ENCODE measurements around the gene GABARAPL1. TPM values are rescaled to one million over a fixed set of nuclear protein-coding genes. Genes with fewer than 3 reads are reported as not detected.

Gene GABARAPL1
- total and polyA plus RNA-seq, 5 donors from 2014 or later, result 19.4 to 170 (median 19.8) TPM

DNA sequence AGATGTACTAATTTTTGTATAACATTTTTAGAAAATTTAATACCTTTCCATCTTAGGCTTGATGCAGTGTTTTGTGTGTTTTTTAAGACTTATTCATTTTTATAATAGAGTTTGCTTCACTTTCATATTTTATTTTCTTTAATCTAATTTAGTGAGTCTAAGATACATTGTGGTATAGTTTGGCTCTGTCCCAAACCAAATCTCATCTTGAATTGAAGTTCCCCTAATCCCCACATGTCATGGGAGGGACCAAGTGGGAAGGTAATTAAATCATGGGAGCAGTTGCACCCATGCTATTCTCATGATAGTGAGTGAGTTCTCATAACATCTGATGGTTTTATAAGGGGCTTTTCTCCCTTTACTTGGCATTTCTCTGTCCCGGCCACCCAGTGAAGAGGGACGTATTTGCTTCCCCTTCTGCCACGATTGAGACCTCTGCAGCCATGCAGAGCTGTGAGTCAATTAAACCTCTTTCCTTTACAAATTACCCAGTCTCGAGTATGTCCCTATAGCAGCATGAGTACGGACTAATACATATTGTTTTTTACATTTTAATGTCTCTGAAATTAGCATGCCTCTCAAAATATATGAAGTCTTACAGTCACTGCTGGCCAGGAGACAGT, 34.9 kb downstream of the GABARAPL1 start:
- Mint-ChIP-seq H3K27me3 (peaks cover 36% of the 10 kb centered on the region), H3K4me1 (peaks cover 0 to 8% (median 6%) of the 10 kb centered on the region in 4 donors), H3K27ac (no peak overlapping the region), H3K4me3 (no peak overlapping the region), H3K9me3 (no peaks in the 10 kb centered on the region), H3K36me3 (no peaks in the 10 kb centered on the region)
- Histone ChIP-seq H3K27ac (ENCODE audit: insufficient read depth, low read length, poor library complexity, severe bottlenecking) (no peak overlapping the region), H3K36me3 (ENCODE audit: control insufficient read depth, insufficient read depth, low read length) (no peaks in the 10 kb centered on the region), H3K27me3 (ENCODE audit: control insufficient read depth, insufficient read depth, low read length) (peaks cover 2% of the 10 kb centered on the region), H3K9me3 (ENCODE audit: control insufficient read depth in 2 of 2, low read length in 2 of 2) (no peaks in the 10 kb centered on the region), H3K4me1 (ENCODE audit: control insufficient read depth, insufficient read depth, low read length, poor library complexity, severe bottlenecking) (peaks cover 5% of the 10 kb centered on the region), H3K4me3 (ENCODE audit: low read depth, low read length) (no peak overlapping the region)
- ATAC-seq (ENCODE audit: low read depth in 2 of 2) (no peak), DNase-seq (no peak)

GRCh38 chr12:10249690-10250455, 37.2 kb downstream of the GABARAPL1 start:
- no peak for ATAC-seq (ENCODE audit: low read depth in 2 of 2)
- Mint-ChIP-seq H3K9me3 (no peaks in the 10 kb centered on the region), H3K4me1 (no peaks in the 10 kb centered on the region), H3K27me3 (peaks cover 21% of the 10 kb centered on the region), H3K36me3 (no peaks in the 10 kb centered on the region), H3K27ac (no peak overlapping the region), H3K4me3 (no peak overlapping the region)
- Histone ChIP-seq H3K27ac (ENCODE audit: insufficient read depth, low read length, poor library complexity, severe bottlenecking) (no peak overlapping the region), H3K27me3 (ENCODE audit: control insufficient read depth, insufficient read depth, low read length) (peaks cover 2% of the 10 kb centered on the region), H3K4me3 (ENCODE audit: low read depth, low read length) (no peak overlapping the region), H3K4me1 (ENCODE audit: control insufficient read depth, insufficient read depth, low read length, poor library complexity, severe bottlenecking) (no peaks in the 10 kb centered on the region), H3K9me3 (ENCODE audit: control insufficient read depth in 2 of 2, low read length in 2 of 2) (no peaks in the 10 kb centered on the region), H3K36me3 (ENCODE audit: control insufficient read depth, insufficient read depth, low read length) (no peaks in the 10 kb centered on the region)
- no peak for DNase-seq

DNA sequence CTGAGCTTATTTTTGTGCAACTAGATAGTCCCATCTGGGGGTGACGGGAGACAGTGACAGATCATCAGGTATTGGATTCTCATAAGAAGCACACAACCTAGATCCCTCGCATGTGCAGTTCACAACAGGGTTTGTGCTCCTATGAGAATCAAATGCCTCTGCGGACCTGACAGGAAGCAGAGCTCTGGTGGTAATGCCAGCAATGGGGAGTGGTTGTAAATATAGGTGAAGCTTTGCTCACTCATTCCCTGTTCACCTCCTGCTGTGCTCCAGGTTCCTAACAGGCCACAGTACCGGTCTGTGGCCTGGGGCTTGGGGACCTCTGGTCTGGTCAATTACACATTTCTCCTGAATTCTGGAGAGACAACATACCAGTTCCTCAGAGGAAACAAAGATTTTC, 39.0 kb downstream of the GABARAPL1 start:
- H3K36me3 ChIP-seq (ENCODE audit: control insufficient read depth, insufficient read depth, low read length), result no peaks in the 10 kb centered on the region
- no peak overlapping the region for H3K4me3 Mint-ChIP-seq
- peaks cover 0 to 12% (median 0%) of the 10 kb centered on the region in 7 donors for H3K9me3 Mint-ChIP-seq
- no peaks in the 10 kb centered on the region for H3K4me1 Mint-ChIP-seq
- H3K27me3 ChIP-seq (ENCODE audit: control insufficient read depth, insufficient read depth, low read length), result peaks cover 2% of the 10 kb centered on the region
- no peaks in the 10 kb centered on the region for H3K4me1 ChIP-seq (ENCODE audit: control insufficient read depth, insufficient read depth, low read length, poor library complexity, severe bottlenecking)
- no peak overlapping the region for H3K27ac ChIP-seq (ENCODE audit: insufficient read depth, low read length, poor library complexity, severe bottlenecking)
- no peak overlapping the region for H3K4me3 ChIP-seq (ENCODE audit: low read depth, low read length)
- H3K27me3 Mint-ChIP-seq, result peaks cover 23% of the 10 kb centered on the region
- no peaks in the 10 kb centered on the region for H3K36me3 Mint-ChIP-seq
- no peak for ATAC-seq (ENCODE audit: low read depth in 2 of 2)
- H3K27ac Mint-ChIP-seq, result no peak overlapping the region
- H3K9me3 ChIP-seq (ENCODE audit: control insufficient read depth in 2 of 2, low read length in 2 of 2), result peaks cover 0 to 3% of the 10 kb centered on the region in 2 experiments
- DNase-seq, result no peak

- no peak overlapping the region for H3K4me3 ChIP-seq (ENCODE audit: low read depth, low read length)
- H3K4me1 ChIP-seq (ENCODE audit: control insufficient read depth, insufficient read depth, low read length, poor library complexity, severe bottlenecking), result no peaks in the 10 kb centered on the region
- peaks cover 0 to 3% of the 10 kb centered on the region in 2 experiments for H3K9me3 ChIP-seq (ENCODE audit: control insufficient read depth in 2 of 2, low read length in 2 of 2)
- no peak overlapping the region for H3K27ac ChIP-seq (ENCODE audit: insufficient read depth, low read length, poor library complexity, severe bottlenecking)
- Mint-ChIP-seq H3K27ac (no peak overlapping the region), H3K36me3 (no peaks in the 10 kb centered on the region), H3K4me3 (no peak overlapping the region), H3K9me3 (peaks cover 0 to 12% (median 0%) of the 10 kb centered on the region in 7 donors), H3K4me1 (no peaks in the 10 kb centered on the region), H3K27me3 (peaks cover 23% of the 10 kb centered on the region)
- ATAC-seq (ENCODE audit: low read depth in 2 of 2) (no peak), DNase-seq (no peak)
- peaks cover 2% of the 10 kb centered on the region for H3K27me3 ChIP-seq (ENCODE audit: control insufficient read depth, insufficient read depth, low read length)
- H3K36me3 ChIP-seq (ENCODE audit: control insufficient read depth, insufficient read depth, low read length), result no peaks in the 10 kb centered on the region
These were observed 39.5 kb downstream of the GABARAPL1 start for GRCh38 chr12:10252201-10252600.

GRCh38 chr12:10256064-10256463, 43.4 kb downstream of the GABARAPL1 start:
- peaks cover 0 to 3% of the 10 kb centered on the region in 2 experiments for H3K9me3 ChIP-seq (ENCODE audit: control insufficient read depth in 2 of 2, low read length in 2 of 2)
- no peak overlapping the region for H3K4me3 ChIP-seq (ENCODE audit: low read depth, low read length)
- Mint-ChIP-seq H3K27me3 (peaks cover 16% of the 10 kb centered on the region), H3K4me1 (no peaks in the 10 kb centered on the region), H3K4me3 (no peak overlapping the region), H3K36me3 (no peaks in the 10 kb centered on the region), H3K27ac (no peak overlapping the region), H3K9me3 (peaks cover 0 to 12% (median 1%) of the 10 kb centered on the region in 7 donors)
- no peak for DNase-seq
- no peaks in the 10 kb centered on the region for H3K4me1 ChIP-seq (ENCODE audit: control insufficient read depth, insufficient read depth, low read length, poor library complexity, severe bottlenecking)
- no peak overlapping the region for H3K27ac ChIP-seq (ENCODE audit: insufficient read depth, low read length, poor library complexity, severe bottlenecking)
- no peak for ATAC-seq (ENCODE audit: low read depth in 2 of 2)
- H3K27me3 ChIP-seq (ENCODE audit: control insufficient read depth, insufficient read depth, low read length), result peaks cover 4% of the 10 kb centered on the region
- H3K36me3 ChIP-seq (ENCODE audit: control insufficient read depth, insufficient read depth, low read length), result no peaks in the 10 kb centered on the region

DNA sequence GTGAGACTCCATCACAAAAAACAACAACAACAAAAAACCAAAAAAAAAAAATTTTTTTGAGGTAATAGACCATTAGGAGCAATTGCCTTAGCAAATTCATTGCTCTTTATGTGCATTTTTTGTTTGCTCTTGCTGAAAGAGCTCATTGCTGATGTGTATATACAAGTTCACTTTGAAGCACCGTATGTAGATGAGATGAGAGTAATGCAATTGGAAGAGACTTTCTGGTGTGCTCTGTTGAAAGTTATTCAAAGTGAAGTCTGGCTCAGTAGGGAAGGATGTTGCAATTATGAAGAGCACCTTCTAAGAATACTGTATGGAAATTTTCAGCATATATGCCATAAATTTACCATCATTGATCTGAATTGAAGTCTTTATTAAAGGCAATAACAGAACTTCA, 48.2 kb downstream of the GABARAPL1 start:
- H3K27me3 ChIP-seq (ENCODE audit: control insufficient read depth, insufficient read depth, low read length), result peaks cover 4% of the 10 kb centered on the region
- Mint-ChIP-seq H3K27ac (peak overlapping the region in 1 of 3 donors; percentile 35), H3K27me3 (peaks cover 36% of the 10 kb centered on the region), H3K36me3 (no peaks in the 10 kb centered on the region), H3K4me1 (no peaks in the 10 kb centered on the region), H3K9me3 (peaks cover 0 to 4% (median 1%) of the 10 kb centered on the region in 7 donors), H3K4me3 (no peak overlapping the region)
- H3K4me1 ChIP-seq (ENCODE audit: control insufficient read depth, insufficient read depth, low read length, poor library complexity, severe bottlenecking), result no peaks in the 10 kb centered on the region
- no peak for DNase-seq
- no peak for ATAC-seq (ENCODE audit: low read depth in 2 of 2)
- H3K36me3 ChIP-seq (ENCODE audit: control insufficient read depth, insufficient read depth, low read length), result no peaks in the 10 kb centered on the region
- H3K4me3 ChIP-seq (ENCODE audit: low read depth, low read length), result no peak overlapping the region
- peaks cover 0 to 3% of the 10 kb centered on the region in 2 experiments for H3K9me3 ChIP-seq (ENCODE audit: control insufficient read depth in 2 of 2, low read length in 2 of 2)
- no peak overlapping the region for H3K27ac ChIP-seq (ENCODE audit: insufficient read depth, low read length, poor library complexity, severe bottlenecking)

DNA sequence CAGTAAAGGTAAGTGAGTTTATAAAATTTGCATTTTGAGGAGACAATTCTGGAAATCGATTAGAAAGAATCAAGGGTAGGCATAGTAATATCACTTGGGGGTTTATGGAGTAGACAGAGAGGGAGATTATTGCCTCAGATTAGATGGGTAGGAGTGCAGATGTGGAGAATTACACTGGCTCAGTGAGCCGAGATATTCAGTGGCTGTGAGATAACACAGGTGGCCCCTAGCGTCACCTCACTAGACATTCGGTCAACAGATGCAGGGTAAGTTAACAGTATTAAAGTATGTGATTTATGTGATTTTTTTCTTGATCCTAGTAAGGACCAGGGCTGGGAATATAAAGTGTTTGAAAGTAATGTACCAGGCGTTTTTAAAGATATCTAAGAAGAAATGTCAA, 55.4 kb downstream of the GABARAPL1 start:
- no peak overlapping the region for H3K27ac Mint-ChIP-seq
- ATAC-seq (ENCODE audit: low read depth in 2 of 2) (no peak), DNase-seq (no peak)
- H3K9me3 Mint-ChIP-seq, result no peaks in the 10 kb centered on the region
- Histone ChIP-seq H3K27ac (ENCODE audit: insufficient read depth, low read length, poor library complexity, severe bottlenecking) (no peak overlapping the region), H3K4me1 (ENCODE audit: control insufficient read depth, insufficient read depth, low read length, poor library complexity, severe bottlenecking) (no peaks in the 10 kb centered on the region), H3K9me3 (ENCODE audit: control insufficient read depth in 2 of 2, low read length in 2 of 2) (no peaks in the 10 kb centered on the region), H3K36me3 (ENCODE audit: control insufficient read depth, insufficient read depth, low read length) (no peaks in the 10 kb centered on the region), H3K27me3 (ENCODE audit: control insufficient read depth, insufficient read depth, low read length) (peaks cover 3% of the 10 kb centered on the region), H3K4me3 (ENCODE audit: low read depth, low read length) (no peak overlapping the region)
- peaks cover 27% of the 10 kb centered on the region for H3K27me3 Mint-ChIP-seq
- no peak overlapping the region for H3K4me3 Mint-ChIP-seq
- H3K36me3 Mint-ChIP-seq, result no peaks in the 10 kb centered on the region
- H3K4me1 Mint-ChIP-seq, result no peaks in the 10 kb centered on the region

DNA sequence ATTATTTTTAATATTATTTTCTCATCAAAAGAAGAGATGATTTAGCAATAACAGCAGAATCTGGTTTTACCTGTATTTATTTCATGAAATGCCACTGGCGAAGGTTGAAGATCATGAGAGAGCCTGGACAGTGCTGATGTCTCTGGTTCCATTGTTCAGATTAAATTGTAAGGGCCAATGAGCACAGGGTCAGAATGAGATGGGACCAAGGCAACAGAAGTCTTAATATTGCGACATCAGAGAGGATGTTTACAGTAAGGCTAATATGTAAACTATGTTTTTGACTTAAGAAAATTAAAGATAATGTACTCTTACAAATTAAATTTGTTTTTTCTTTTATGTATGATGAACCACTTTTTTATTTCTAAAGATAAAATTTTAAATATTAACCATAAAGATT, 59.8 kb downstream of the GABARAPL1 start:
- Histone ChIP-seq H3K27ac (ENCODE audit: insufficient read depth, low read length, poor library complexity, severe bottlenecking) (no peak overlapping the region), H3K4me1 (ENCODE audit: control insufficient read depth, insufficient read depth, low read length, poor library complexity, severe bottlenecking) (no peaks in the 10 kb centered on the region), H3K27me3 (ENCODE audit: control insufficient read depth, insufficient read depth, low read length) (peaks cover 7% of the 10 kb centered on the region), H3K9me3 (ENCODE audit: control insufficient read depth in 2 of 2, low read length in 2 of 2) (no peaks in the 10 kb centered on the region), H3K36me3 (ENCODE audit: control insufficient read depth, insufficient read depth, low read length) (no peaks in the 10 kb centered on the region), H3K4me3 (ENCODE audit: low read depth, low read length) (no peak overlapping the region)
- DNase-seq, result no peak
- Mint-ChIP-seq H3K4me3 (no peak overlapping the region), H3K27me3 (peaks cover 6% of the 10 kb centered on the region), H3K36me3 (no peaks in the 10 kb centered on the region), H3K9me3 (peaks cover 0 to 3% (median 0%) of the 10 kb centered on the region in 7 donors), H3K4me1 (no peaks in the 10 kb centered on the region), H3K27ac (no peak overlapping the region)
- ATAC-seq (ENCODE audit: low read depth in 2 of 2), result no peak
